Activated B cell treated with CpG ODN at 0.5 μM for 24 hours (primary cell): ENCODE results near the gene INSC. TPM values are rescaled to one million over a fixed set of nuclear protein-coding genes. Genes with fewer than 3 reads are reported as not detected.

ENCODE experiments used
- ATAC-seq: fragments of 200-7000 bp; cut with Tn5 transposase; one replicate; pipeline ENCODE4 v1.10.0; 2021; ENCODE audit warnings: low read depth, mild to moderate bottlenecking, moderate library complexity
- CTCF ChIA-PET: fragments of 350-600 bp; sonication (Branson Sonifier 250); formaldehyde crosslinking; loops from one replicate; lab custom pipeline; 2021; ENCODE audit warnings: antibody characterized with exemption; lab: Charles Lee
- POLR2A ChIA-PET: fragments of 350-600 bp; sonication (Branson Sonifier 250); formaldehyde crosslinking; loops from one replicate; lab custom pipeline; 2021; ENCODE audit warnings: antibody characterized with exemption; lab: Charles Lee
- DNase-seq: peaks from one replicate; pipeline ENCODE4 v3.0.0; 2022
- H3K27ac Mint-ChIP-seq: one replicate; pipeline ENCODE4 v1.8.0; 2020; ENCODE audit warnings: mixed read lengths
- H3K27me3 Mint-ChIP-seq: one replicate; pipeline ENCODE4 v1.8.0; 2021; ENCODE audit warnings: mixed read lengths
- H3K36me3 Mint-ChIP-seq: one replicate; pipeline ENCODE4 v1.8.0; 2021; ENCODE audit warnings: low read depth, mixed read lengths
- H3K4me1 Mint-ChIP-seq: one replicate; pipeline ENCODE4 v1.8.0; 2021; ENCODE audit warnings: mixed read lengths
- H3K4me3 Mint-ChIP-seq: one replicate; pipeline ENCODE4 v1.8.0; 2020; ENCODE audit warnings: mild to moderate bottlenecking, mixed read lengths
- H3K9me3 Mint-ChIP-seq: one replicate; pipeline ENCODE4 v1.8.0; 2020; ENCODE audit warnings: mixed read lengths
- CTCF ChIP-seq: fragments of 200-600 bp; IDR thresholded peaks from one replicate; pipeline ENCODE4 v1.8.0; 2022; ENCODE audit warnings: antibody characterized with exemption, mild to moderate bottlenecking
- intact Hi-C: fragments of 100-400 bp; cut with micrococcal nuclease; formaldehyde crosslinking; loops from one replicate; pipeline ENCODE4 v1.15.1; 2024
- total RNA-seq: library from RNA; stranded (reverse); gene quantifications from 2 replicates; pipeline ENCODE4 v1.2.3, GENCODE V29; 2022

INSC gene
- total RNA-seq, 1 donor from 2014 or later, result not detected

- intact Hi-C loops, result no loop called here
- no peaks in the 10 kb centered on the region for H3K4me1 Mint-ChIP-seq
- TF ChIP-seq CTCF, result no peak
- no peak overlapping the region for H3K27ac Mint-ChIP-seq
- H3K4me3 Mint-ChIP-seq, result no peak overlapping the region
- no peak for DNase-seq
- no peak for ATAC-seq
- H3K9me3 Mint-ChIP-seq, result no peaks in the 10 kb centered on the region
- ChIA-PET CTCF (interaction anchor here (1.0 to 1.2 kb wide), 2 partner anchors 76 to 89 kb away, joined by 3 to 4 read pairs; no protein-coding TSS in a partner anchor), POLR2A (no interaction called here)
- H3K27me3 Mint-ChIP-seq, result peaks cover 3% of the 10 kb centered on the region
- no peaks in the 10 kb centered on the region for H3K36me3 Mint-ChIP-seq
Observed at GRCh38 chr11:15189641-15190365, 75.1 kb downstream of the INSC start.

GRCh38 chr11:15190611-15191010, 75.9 kb downstream of the INSC start:
- intact Hi-C loops, result no loop called here
- CTCF ChIA-PET, result interaction anchor here (0.7 to 1.2 kb wide), 2 partner anchors 56 to 77 kb away, joined by 3 read pairs; no protein-coding TSS in a partner anchor
- H3K27ac Mint-ChIP-seq, result no peak overlapping the region
- ATAC-seq, result no peak
- H3K4me3 Mint-ChIP-seq, result no peak overlapping the region
- POLR2A ChIA-PET, result no interaction called here
- peaks cover 3% of the 10 kb centered on the region for H3K27me3 Mint-ChIP-seq
- H3K36me3 Mint-ChIP-seq, result no peaks in the 10 kb centered on the region
- no peak for DNase-seq
- no peaks in the 10 kb centered on the region for H3K9me3 Mint-ChIP-seq
- TF ChIP-seq CTCF, result no peak
- H3K4me1 Mint-ChIP-seq, result no peaks in the 10 kb centered on the region

DNA sequence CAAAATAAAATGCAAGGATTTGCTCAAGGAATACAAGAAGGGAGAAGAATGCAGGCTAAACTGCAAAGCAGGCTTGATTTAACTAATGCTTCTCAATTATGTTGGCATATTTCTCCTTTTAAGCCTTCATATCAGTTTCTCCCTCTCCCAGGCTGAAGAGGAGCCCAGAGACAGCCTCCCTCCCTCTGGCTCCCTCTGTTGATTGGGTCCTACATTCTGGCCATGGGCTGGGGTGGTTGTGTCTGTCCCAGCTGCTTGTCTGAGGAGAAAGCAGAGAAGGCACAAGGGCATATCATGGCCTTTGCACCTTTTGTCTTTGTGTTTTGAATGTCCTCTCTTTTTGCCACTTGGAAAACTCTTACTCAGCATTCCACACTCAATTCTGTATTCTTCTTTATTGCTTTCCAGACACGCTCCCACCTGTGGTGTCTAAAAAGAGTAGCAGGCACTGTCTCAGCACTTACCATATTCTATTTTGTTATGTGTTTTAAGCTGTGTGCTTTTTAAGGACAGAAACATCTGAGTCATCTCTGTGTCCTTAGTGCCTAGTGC, 77.4 kb downstream of the INSC start:
- no peaks in the 10 kb centered on the region for H3K36me3 Mint-ChIP-seq
- DNase-seq (no peak), ATAC-seq (no peak)
- no peaks in the 10 kb centered on the region for H3K4me1 Mint-ChIP-seq
- CTCF ChIA-PET, result no interaction called here
- no peak overlapping the region for H3K4me3 Mint-ChIP-seq
- H3K9me3 Mint-ChIP-seq, result no peaks in the 10 kb centered on the region
- intact Hi-C loops, result no loop called here
- H3K27me3 Mint-ChIP-seq, result peaks cover 3% of the 10 kb centered on the region
- H3K27ac Mint-ChIP-seq, result no peak overlapping the region
- TF ChIP-seq CTCF, result no peak
- POLR2A ChIA-PET, result no interaction called here

DNA sequence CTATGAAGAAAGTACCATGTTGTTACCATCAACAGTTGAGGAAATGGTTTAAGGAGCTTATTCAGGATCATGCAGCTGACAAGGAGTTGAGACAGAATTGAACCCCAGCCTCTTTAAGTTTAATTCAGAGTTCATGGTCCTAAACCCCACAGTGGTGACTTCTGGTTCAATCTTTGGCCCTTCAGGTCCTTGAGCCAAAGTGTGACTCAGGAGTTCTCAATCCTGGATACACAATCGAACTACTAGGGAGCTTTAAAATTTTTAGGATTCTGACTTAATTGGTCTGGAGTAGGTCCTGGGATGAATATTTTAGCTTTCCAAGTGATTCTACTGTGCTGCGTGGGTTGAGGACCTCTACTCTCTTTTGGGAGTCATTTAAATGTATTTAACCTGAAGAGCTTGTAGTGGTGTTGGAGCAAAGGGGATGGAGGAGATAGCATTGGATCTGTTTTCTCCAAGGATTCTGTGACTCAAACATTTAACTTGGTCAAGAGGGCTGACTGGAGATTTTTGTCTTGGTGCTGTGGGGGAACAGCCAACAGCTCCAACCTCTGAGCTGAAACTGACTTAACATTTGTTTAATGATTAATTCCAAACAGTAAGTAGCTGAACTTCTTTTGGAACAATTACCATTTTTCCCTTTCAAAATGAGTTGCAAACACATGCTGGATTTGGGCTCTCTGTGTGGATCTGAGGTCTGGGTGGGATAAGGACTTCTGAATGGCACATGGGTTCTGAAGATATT, 80.1 kb downstream of the INSC start:
- DNase-seq (no peak), ATAC-seq (no peak)
- TF ChIP-seq CTCF, result no peak
- POLR2A ChIA-PET, result no interaction called here
- H3K4me1 Mint-ChIP-seq, result no peaks in the 10 kb centered on the region
- peaks cover 3% of the 10 kb centered on the region for H3K27me3 Mint-ChIP-seq
- H3K36me3 Mint-ChIP-seq, result no peaks in the 10 kb centered on the region
- no peaks in the 10 kb centered on the region for H3K9me3 Mint-ChIP-seq
- H3K4me3 Mint-ChIP-seq, result no peak overlapping the region
- no peak overlapping the region for H3K27ac Mint-ChIP-seq
- CTCF ChIA-PET, result no interaction called here
- intact Hi-C loops, result no loop called here
